ENCODE measurements around the gene DNER.

DNER gene

DNA sequence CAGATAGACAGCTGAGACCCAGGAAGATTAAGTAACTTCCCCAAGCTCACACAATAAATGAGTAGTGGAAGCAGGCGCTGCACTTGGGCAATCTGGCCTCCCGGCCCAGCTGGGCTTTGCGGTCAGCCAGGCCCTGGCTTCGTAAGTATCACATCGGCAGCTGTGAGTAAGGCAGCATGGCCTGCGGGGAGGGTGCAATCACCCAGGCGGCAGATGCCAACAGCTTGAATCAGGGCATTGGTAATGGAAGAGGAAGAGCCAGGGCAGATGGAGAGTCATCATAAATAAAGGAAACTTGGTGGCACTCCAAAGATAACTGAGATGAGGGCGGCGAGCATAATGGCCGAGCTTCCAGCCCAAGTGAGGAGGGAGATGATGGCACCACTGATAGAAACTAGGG is 225.3 kb downstream of the DNER start:
- Histone ChIP-seq H3K4me1 (ENCODE audit: insufficient read depth, low read length, severe bottlenecking) (no peaks in the 10 kb centered on the region), H3K4me3 (ENCODE audit: low read depth, low read length, poor library complexity, severe bottlenecking) (no peak overlapping the region), H3K9me2 (ENCODE audit: low read depth, low read length) (no peaks in the 10 kb centered on the region), H3K36me3 (ENCODE audit: insufficient read depth, low read length) (no peaks in the 10 kb centered on the region), H3K9me3 (ENCODE audit: low read length) (no peaks in the 10 kb centered on the region), H3K27ac (ENCODE audit: low read depth, low read length, poor library complexity, severe bottlenecking) (no peak overlapping the region), H3K4me2 (ENCODE audit: low read length) (no peak overlapping the region), H3K9ac (ENCODE audit: low read length) (no peak overlapping the region), H3F3A (ENCODE audit: insufficient read depth, low read length) (no peaks in the 10 kb centered on the region), H3K27me3 (ENCODE audit: insufficient read depth, low read length) (no peaks in the 10 kb centered on the region), H4K20me1 (ENCODE audit: insufficient read depth, low read length) (no peaks in the 10 kb centered on the region), H3K79me2 (ENCODE audit: insufficient read depth, low read length) (no peaks in the 10 kb centered on the region), H2AFZ (ENCODE audit: low read length) (no peak overlapping the region)
- no peak for TF ChIP-seq EZH2 (IDR thresholded peaks at IDR 0.05; ENCODE audit: borderline replicate concordance, low read length)
- TF ChIP-seq, protein P1, sequence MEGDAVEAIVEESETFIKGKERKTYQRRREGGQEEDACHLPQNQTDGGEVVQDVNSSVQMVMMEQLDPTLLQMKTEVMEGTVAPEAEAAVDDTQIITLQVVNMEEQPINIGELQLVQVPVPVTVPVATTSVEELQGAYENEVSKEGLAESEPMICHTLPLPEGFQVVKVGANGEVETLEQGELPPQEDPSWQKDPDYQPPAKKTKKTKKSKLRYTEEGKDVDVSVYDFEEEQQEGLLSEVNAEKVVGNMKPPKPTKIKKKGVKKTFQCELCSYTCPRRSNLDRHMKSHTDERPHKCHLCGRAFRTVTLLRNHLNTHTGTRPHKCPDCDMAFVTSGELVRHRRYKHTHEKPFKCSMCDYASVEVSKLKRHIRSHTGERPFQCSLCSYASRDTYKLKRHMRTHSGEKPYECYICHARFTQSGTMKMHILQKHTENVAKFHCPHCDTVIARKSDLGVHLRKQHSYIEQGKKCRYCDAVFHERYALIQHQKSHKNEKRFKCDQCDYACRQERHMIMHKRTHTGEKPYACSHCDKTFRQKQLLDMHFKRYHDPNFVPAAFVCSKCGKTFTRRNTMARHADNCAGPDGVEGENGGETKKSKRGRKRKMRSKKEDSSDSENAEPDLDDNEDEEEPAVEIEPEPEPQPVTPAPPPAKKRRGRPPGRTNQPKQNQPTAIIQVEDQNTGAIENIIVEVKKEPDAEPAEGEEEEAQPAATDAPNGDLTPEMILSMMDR (IDR thresholded peaks at IDR 0.05; ENCODE audit: low read length): no peak

DNA sequence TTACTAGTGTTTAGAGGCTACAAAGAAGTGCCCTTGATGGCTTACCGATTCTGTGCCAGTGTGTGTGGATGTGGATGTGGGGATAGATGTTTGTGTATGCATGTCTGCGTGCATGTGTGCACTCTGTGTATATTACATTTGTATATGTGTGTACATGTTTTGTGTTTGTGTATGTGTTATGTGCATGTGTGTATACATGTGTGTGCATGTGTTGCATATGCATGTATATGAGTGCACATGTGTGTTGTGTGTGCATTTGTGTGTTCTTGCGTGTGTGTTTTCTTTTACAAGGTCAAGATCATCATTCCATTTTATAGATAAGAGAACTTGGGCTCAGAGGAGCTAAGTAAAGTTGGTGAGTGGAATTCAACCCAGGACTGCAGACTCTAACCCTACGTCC is 226.1 kb downstream of the DNER start:
- Histone ChIP-seq H3K4me2 (ENCODE audit: low read length) (no peak overlapping the region), H3K9me3 (ENCODE audit: low read length) (no peaks in the 10 kb centered on the region), H3K9ac (ENCODE audit: low read length) (no peak overlapping the region), H2AFZ (ENCODE audit: low read length) (no peak overlapping the region), H3K27me3 (ENCODE audit: insufficient read depth, low read length) (no peaks in the 10 kb centered on the region), H3K79me2 (ENCODE audit: insufficient read depth, low read length) (no peaks in the 10 kb centered on the region), H3K9me2 (ENCODE audit: low read depth, low read length) (no peaks in the 10 kb centered on the region), H3K4me3 (ENCODE audit: low read depth, low read length, poor library complexity, severe bottlenecking) (no peak overlapping the region), H3K4me1 (ENCODE audit: insufficient read depth, low read length, severe bottlenecking) (no peaks in the 10 kb centered on the region), H4K20me1 (ENCODE audit: insufficient read depth, low read length) (no peaks in the 10 kb centered on the region), H3K27ac (ENCODE audit: low read depth, low read length, poor library complexity, severe bottlenecking) (no peak overlapping the region), H3F3A (ENCODE audit: insufficient read depth, low read length) (no peaks in the 10 kb centered on the region), H3K36me3 (ENCODE audit: insufficient read depth, low read length) (no peaks in the 10 kb centered on the region)
- TF ChIP-seq, protein P1 (IDR thresholded peaks at IDR 0.05; ENCODE audit: low read length): no peak
- no peak for TF ChIP-seq EZH2 (IDR thresholded peaks at IDR 0.05; ENCODE audit: borderline replicate concordance, low read length)

DNA sequence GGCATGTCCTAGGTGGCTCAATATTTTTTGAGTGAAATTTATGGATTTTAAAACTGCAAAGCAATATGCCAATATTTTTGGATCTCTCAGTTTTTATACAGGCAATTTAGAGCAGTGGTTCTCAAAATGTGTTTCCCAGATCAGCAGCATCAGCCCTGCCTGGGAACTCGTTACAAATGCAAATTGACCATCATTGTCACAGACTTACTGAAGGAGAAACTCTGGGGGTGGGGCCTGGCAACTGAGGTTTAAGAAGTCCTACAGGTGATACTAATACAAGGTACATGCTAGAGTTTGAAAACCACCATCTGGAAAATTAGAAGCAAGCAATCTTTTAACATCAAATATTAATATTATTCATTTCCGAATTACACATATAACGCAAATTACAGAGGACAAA is 227.7 kb downstream of the DNER start:
- no peaks in the 10 kb centered on the region for H3K4me1 ChIP-seq (ENCODE audit: insufficient read depth, low read length, severe bottlenecking)
- no peak overlapping the region for H3K27ac ChIP-seq (ENCODE audit: low read depth, low read length, poor library complexity, severe bottlenecking)
- H3K27me3 ChIP-seq (ENCODE audit: insufficient read depth, low read length): no peaks in the 10 kb centered on the region
- TF ChIP-seq EZH2 (IDR thresholded peaks at IDR 0.05; ENCODE audit: borderline replicate concordance, low read length): no peak
- TF ChIP-seq, protein P1 (IDR thresholded peaks at IDR 0.05; ENCODE audit: low read length): no peak
- H2AFZ ChIP-seq (ENCODE audit: low read length): no peak overlapping the region
- no peaks in the 10 kb centered on the region for H3K9me2 ChIP-seq (ENCODE audit: low read depth, low read length)
- H3K4me3 ChIP-seq (ENCODE audit: low read depth, low read length, poor library complexity, severe bottlenecking): no peak overlapping the region
- no peaks in the 10 kb centered on the region for H3K9me3 ChIP-seq (ENCODE audit: low read length)
- H3F3A ChIP-seq (ENCODE audit: insufficient read depth, low read length): no peaks in the 10 kb centered on the region
- no peaks in the 10 kb centered on the region for H3K36me3 ChIP-seq (ENCODE audit: insufficient read depth, low read length)
- H3K9ac ChIP-seq (ENCODE audit: low read length): no peak overlapping the region
- H3K79me2 ChIP-seq (ENCODE audit: insufficient read depth, low read length): no peaks in the 10 kb centered on the region
- H4K20me1 ChIP-seq (ENCODE audit: insufficient read depth, low read length): no peaks in the 10 kb centered on the region
- no peak overlapping the region for H3K4me2 ChIP-seq (ENCODE audit: low read length)
